RPMI7951 (cell line): ENCODE results near the gene RGL4. TPM values are rescaled to one million over a fixed set of nuclear protein-coding genes. Genes with fewer than 3 reads are reported as not detected.
"Not testable (repeated sequence)": the region's sequence is repeated elsewhere in the genome, so short reads cannot be mapped to it uniquely, and the experiment has no call there.

Experiments
- DNase-seq: peaks from one replicate; pipeline ENCODE4 v3.0.0-alpha.2; 2012; ENCODE audit warnings: low read depth
- total RNA-seq: library from RNA; depleted of rRNA; stranded (reverse); fragments of >200 nt; shearing (Covaris generic); gene quantifications from 2 replicates; pipeline ENCODE4 v1.2.3, GENCODE V29; 2014

The RGL4 gene
- total RNA-seq, 1 experiment from 2014 or later: 0.12 TPM

- DNase-seq: no peak
Measured at GRCh38 chr22:23698673-23699235, 7.9 kb downstream of the RGL4 start.

GRCh38 chr22:23700706-23701105 lies 9.9 kb downstream of the RGL4 start:
- DNase-seq: no peak

GRCh38 chr22:23704062-23704461 lies 13.2 kb downstream of the RGL4 start:
- DNase-seq: no peak

GRCh38 chr22:23704829-23705228 lies 14.0 kb downstream of the RGL4 start:
- no peak for DNase-seq

- DNase-seq: no peak
Measured at GRCh38 chr22:23705358-23705757, 14.5 kb downstream of the RGL4 start.

- no peak for DNase-seq
Measured at GRCh38 chr22:23708270-23708669, 17.5 kb downstream of the RGL4 start.

GRCh38 chr22:23709107-23709506 lies 18.3 kb downstream of the RGL4 start:
- DNase-seq: no peak

- no peak for DNase-seq
Measured at GRCh38 chr22:23712256-23712655, 21.4 kb downstream of the RGL4 start.

GRCh38 chr22:23713696-23714595 lies 23.1 kb downstream of the RGL4 start:
- DNase-seq: no peak

GRCh38 chr22:23714596-23715578 lies 24.1 kb downstream of the RGL4 start:
- no peak for DNase-seq

GRCh38 chr22:23715806-23716375 lies 25.1 kb downstream of the RGL4 start:
- no peak for DNase-seq

GRCh38 chr22:23716811-23717801 lies 26.3 kb downstream of the RGL4 start:
- peak; percentile 80 for DNase-seq

- DNase-seq: no peak
Measured at GRCh38 chr22:23718371-23719165, 27.8 kb downstream of the RGL4 start.

GRCh38 chr22:23720855-23721254 lies 30.0 kb downstream of the RGL4 start:
- DNase-seq: no peak

- DNase-seq: no peak
Measured at GRCh38 chr22:23722160-23722559, 31.3 kb downstream of the RGL4 start.

GRCh38 chr22:23722724-23723123 lies 31.9 kb downstream of the RGL4 start:
- DNase-seq: no peak

GRCh38 chr22:23728108-23728507 lies 37.3 kb downstream of the RGL4 start:
- DNase-seq: not testable (repeated sequence)

GRCh38 chr22:23737696-23738095 lies 46.9 kb downstream of the RGL4 start:
- DNase-seq: no peak

GRCh38 chr22:23742505-23743264 lies 51.9 kb downstream of the RGL4 start:
- peak; percentile 32 for DNase-seq
